NT2/D1 (cell line): ENCODE measurements around the gene SIGLEC1.

Experiments
- YY1 ChIP-seq: IDR thresholded peaks from 2 replicates; pipeline ENCODE4 v1.6.1; 2011; ENCODE audit not compliant: insufficient read length, insufficient read depth
- ZNF274 ChIP-seq: IDR thresholded peaks from 2 replicates; pipeline ENCODE4 v1.6.1; 2011; ENCODE audit warnings: mild to moderate bottlenecking, low read depth, low read length

DNA sequence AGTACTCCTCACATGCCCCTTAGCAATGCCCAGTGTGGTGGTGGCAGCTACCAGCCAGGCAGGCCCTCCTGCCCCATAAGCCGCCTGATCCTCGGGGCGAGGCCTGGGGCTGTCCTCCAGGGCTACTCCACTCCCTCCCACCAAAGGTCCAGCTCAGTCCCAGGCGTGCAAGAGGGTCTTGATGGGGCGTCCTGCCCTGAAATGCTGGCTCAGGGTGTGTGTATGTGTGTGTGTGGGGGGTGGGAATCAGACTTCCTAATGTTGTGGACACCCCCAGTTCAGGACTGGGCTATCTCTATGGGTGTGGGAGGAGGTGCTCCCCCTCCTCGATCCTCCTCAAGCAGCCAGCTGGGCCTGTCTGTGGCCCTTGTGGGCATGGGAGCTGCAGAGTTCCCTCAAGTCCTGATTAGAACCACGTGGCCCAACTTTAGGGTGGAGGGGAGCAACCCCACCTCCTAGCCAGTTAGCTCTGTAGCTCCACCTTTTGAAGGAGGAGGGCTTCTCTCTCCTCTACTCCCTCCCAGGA, 27.6 kb upstream of the SIGLEC1 start:
- TF ChIP-seq ZNF274, result no peak
- no peak for TF ChIP-seq YY1
